ENCODE results near the gene HADHA.

- TF ChIP-seq POLR2AphosphoS5 (IDR thresholded peaks at IDR 0.05; ENCODE audit: low read depth, low read length) (no peak), SPI1 (IDR thresholded peaks at IDR 0.05; ENCODE audit: low read depth, low read length) (no peak), POLR2A (IDR thresholded peaks at IDR 0.05; ENCODE audit: low read depth, low read length) (no peak), TAF1 (IDR thresholded peaks at IDR 0.05; ENCODE audit: low read depth, low read length) (no peak), POU2F2 (IDR thresholded peaks at IDR 0.05; ENCODE audit: low read depth, low read length) (no peak), PAX5 (IDR thresholded peaks at IDR 0.05; ENCODE audit: insufficient read depth, low read length, severe bottlenecking) (no peak)
Observed at GRCh38 chr2:26170795-26171194, 73.6 kb downstream of the HADHA start.

Data from GM12891 (cell line).